BE2C (cell line): ENCODE data around the gene CGB3.

Source experiments
- DNase-seq: peaks from one replicate; pipeline ENCODE4 v3.0.0-alpha.2; 2020
- H3K27me3 ChIP-seq: fragments of 250-450 bp; sonication (Bioruptor Pico); 2 replicates; pipeline ENCODE4 v1.5.1; 2020; ENCODE audit warnings: mild to moderate bottlenecking
- H3K36me3 ChIP-seq: fragments of 250-450 bp; sonication (Bioruptor Pico); 2 replicates; pipeline ENCODE4 v1.5.1; 2020; ENCODE audit warnings: mild to moderate bottlenecking
- H3K4me1 ChIP-seq: fragments of 250-450 bp; sonication (Bioruptor Pico); 2 replicates; pipeline ENCODE4 v1.5.1; 2020
- H3K4me3 ChIP-seq: 2 replicates; pipeline ENCODE4 v1.5.1; 2011; ENCODE audit warnings: low read depth, low read length
- H3K9me3 ChIP-seq: fragments of 250-450 bp; sonication (Bioruptor Pico); 2 replicates; pipeline ENCODE4 v1.5.1; 2020
- CTCF ChIP-seq: IDR thresholded peaks from 2 replicates; pipeline ENCODE4 v1.5.1; 2012; ENCODE audit warnings: mild to moderate bottlenecking, low read depth, low read length

Gene CGB3

GRCh38 chr19:48997972-48998371, 26.2 kb downstream of the CGB3 start:
- peak; percentile 72 for TF ChIP-seq CTCF
- Histone ChIP-seq H3K27me3 (no peaks in the 10 kb centered on the region), H3K4me1 (no peaks in the 10 kb centered on the region), H3K36me3 (peaks cover 27% of the 10 kb centered on the region), H3K9me3 (no peaks in the 10 kb centered on the region), H3K4me3 (no peak overlapping the region)
- DNase-seq: peak; percentile 87

- Histone ChIP-seq H3K9me3 (no peaks in the 10 kb centered on the region), H3K36me3 (peaks cover 4% of the 10 kb centered on the region), H3K4me3 (peak overlapping the region; percentile 78), H3K27me3 (no peaks in the 10 kb centered on the region), H3K4me1 (no peaks in the 10 kb centered on the region)
- no peak for DNase-seq
- TF ChIP-seq CTCF: no peak
These were observed 30.1 kb downstream of the CGB3 start for GRCh38 chr19:48994035-48994386.

GRCh38 chr19:48993175-48994034, 30.7 kb downstream of the CGB3 start, which contains the start of the genes GYS1 and RUVBL2:
Gene GYS1, minus strand, starts transcription at chr19:48993309. Its CDS starts 197 bp downstream, at chr19:48993112.
Gene RUVBL2, plus strand, starts transcription at chr19:48993887. Its CDS starts 25 bp downstream, at chr19:48993912.
- peak; percentile 67 for TF ChIP-seq CTCF
- Histone ChIP-seq H3K27me3 (no peaks in the 10 kb centered on the region), H3K4me1 (no peaks in the 10 kb centered on the region), H3K9me3 (no peaks in the 10 kb centered on the region), H3K4me3 (peak within 1 kb of the TSS; percentile 78), H3K36me3 (peaks cover 7% of the 10 kb centered on the region; the same call in 1 of the 2 replicates)
- peak; percentile 100 for DNase-seq

- Histone ChIP-seq H3K4me1 (no peaks in the 10 kb centered on the region), H3K4me3 (peak overlapping the region; percentile 78), H3K27me3 (no peaks in the 10 kb centered on the region), H3K36me3 (peaks cover 7% of the 10 kb centered on the region; the same call in 1 of the 2 replicates), H3K9me3 (no peaks in the 10 kb centered on the region)
- no peak for TF ChIP-seq CTCF
- DNase-seq: no peak
These were observed 31.5 kb downstream of the CGB3 start for GRCh38 chr19:48992581-48993174.

GRCh38 chr19:48991873-48992580, 32.1 kb downstream of the CGB3 start:
- H3K4me3 ChIP-seq: peak overlapping the region; percentile 78
- H3K27me3 ChIP-seq: no peaks in the 10 kb centered on the region
- peaks cover 7% of the 10 kb centered on the region; the same call in 1 of the 2 replicates for H3K36me3 ChIP-seq
- no peak for DNase-seq
- no peak for TF ChIP-seq CTCF
- no peaks in the 10 kb centered on the region for H3K9me3 ChIP-seq
- H3K4me1 ChIP-seq: no peaks in the 10 kb centered on the region
